Upper lobe of right lung (tissue), 1 donor: ENCODE data around the gene AKTIP. TPM values are rescaled to one million over a fixed set of nuclear protein-coding genes. Genes with fewer than 3 reads are reported as not detected.

Experiments
- ATAC-seq: fragments of 200-7000 bp; cut with Tn5 transposase; one replicate; pipeline ENCODE4 v1.9.1; 2020; ENCODE audit warnings: mild to moderate bottlenecking, moderate library complexity
- DNase-seq: peaks from one replicate; pipeline ENCODE4 v3.0.0-alpha.2; 2020
- H3K27ac ChIP-seq: fragments of 200-600 bp; one replicate; pipeline ENCODE4 v1.8.0; 2022
- H3K27me3 ChIP-seq: fragments of 200-600 bp; one replicate; pipeline ENCODE4 v1.8.0; 2022; ENCODE audit warnings: mild to moderate bottlenecking
- H3K36me3 ChIP-seq: fragments of 200-600 bp; one replicate; pipeline ENCODE4 v1.8.0; 2022
- H3K4me1 ChIP-seq: fragments of 200-600 bp; one replicate; pipeline ENCODE4 v1.8.0; 2022
- H3K4me3 ChIP-seq: fragments of 200-600 bp; one replicate; pipeline ENCODE4 v1.8.0; 2022; ENCODE audit warnings: mild to moderate bottlenecking
- H3K9me3 ChIP-seq: fragments of 200-600 bp; one replicate; pipeline ENCODE4 v1.8.0; 2022
- CTCF ChIP-seq: fragments of 200-600 bp; IDR thresholded peaks from one replicate; pipeline ENCODE4 v1.8.0; 2022; ENCODE audit warnings: antibody characterized with exemption
- intact Hi-C: fragments of 100-400 bp; cut with DNase I; formaldehyde crosslinking; loops from one replicate; pipeline ENCODE4 v1.11.0; 2022
- total RNA-seq: library from RNA; stranded (reverse); fragmentation: NEBNext Ultra II Directional; extraction: Animal tissue kit (Norgen Biotek cat#: 25700); gene quantifications from one replicate; pipeline ENCODE4 v1.2.1, GENCODE V29; 2021
- donor health status: DM: no; HTN: yes; CAD: no; lungs with severe emphysema.

AKTIP gene
- total RNA-seq, 1 donor from 2014 or later, result 40.7 TPM

- Histone ChIP-seq H3K27me3 (no peaks in the 10 kb centered on the region), H3K27ac (peak overlapping the region; percentile 55), H3K4me1 (peaks cover 12% of the 10 kb centered on the region), H3K4me3 (no peak overlapping the region), H3K9me3 (no peaks in the 10 kb centered on the region), H3K36me3 (no peaks in the 10 kb centered on the region)
- peak; percentile 81 for ATAC-seq
- DNase-seq, result no peak
- TF ChIP-seq CTCF, result no peak
- intact Hi-C loops, result no loop called here
Observed at GRCh38 chr16:53511403-53512280, 8.6 kb upstream of the AKTIP start.

- H3K27me3 ChIP-seq, result no peaks in the 10 kb centered on the region
- intact Hi-C loops, result no loop called here
- H3K36me3 ChIP-seq, result no peaks in the 10 kb centered on the region
- no peak overlapping the region for H3K4me3 ChIP-seq
- no peak for DNase-seq
- H3K9me3 ChIP-seq, result no peaks in the 10 kb centered on the region
- peak overlapping the region; percentile 51 for H3K27ac ChIP-seq
- no peak for ATAC-seq
- peaks cover 12% of the 10 kb centered on the region for H3K4me1 ChIP-seq
- TF ChIP-seq CTCF, result no peak
Observed at GRCh38 chr16:53511084-53511402, 8.0 kb upstream of the AKTIP start.

GRCh38 chr16:53510704-53511070 is 7.7 kb upstream of the AKTIP start:
- intact Hi-C loops, result no loop called here
- no peaks in the 10 kb centered on the region for H3K9me3 ChIP-seq
- ATAC-seq (no peak), DNase-seq (no peak)
- no peak for TF ChIP-seq CTCF
- H3K36me3 ChIP-seq, result no peaks in the 10 kb centered on the region
- no peaks in the 10 kb centered on the region for H3K27me3 ChIP-seq
- H3K27ac ChIP-seq, result peak overlapping the region; percentile 51
- H3K4me3 ChIP-seq, result no peak overlapping the region
- H3K4me1 ChIP-seq, result peaks cover 12% of the 10 kb centered on the region

- peak; percentile 99 for TF ChIP-seq CTCF
- intact Hi-C loops, result no loop called here
- H3K27ac ChIP-seq, result peak overlapping the region; percentile 69
- H3K27me3 ChIP-seq, result no peaks in the 10 kb centered on the region
- no peaks in the 10 kb centered on the region for H3K9me3 ChIP-seq
- peak; percentile 86 for ATAC-seq
- H3K4me1 ChIP-seq, result peaks cover 12% of the 10 kb centered on the region
- H3K36me3 ChIP-seq, result no peaks in the 10 kb centered on the region
- H3K4me3 ChIP-seq, result peak overlapping the region; percentile 14
- peak; percentile 78 for DNase-seq
Observed at GRCh38 chr16:53509906-53510703, 7.1 kb upstream of the AKTIP start.

- Histone ChIP-seq H3K4me3 (no peak overlapping the region), H3K27me3 (no peaks in the 10 kb centered on the region), H3K9me3 (no peaks in the 10 kb centered on the region), H3K4me1 (peaks cover 21% of the 10 kb centered on the region), H3K27ac (no peak overlapping the region), H3K36me3 (no peaks in the 10 kb centered on the region)
- no peak for TF ChIP-seq CTCF
- DNase-seq (no peak), ATAC-seq (no peak)
- intact Hi-C loops, result no loop called here
Observed at GRCh38 chr16:53507464-53508179, 4.6 kb upstream of the AKTIP start.
